Ascending aorta (tissue), 2 donors: ENCODE results near the gene HINT3. TPM values are rescaled to one million over a fixed set of nuclear protein-coding genes. Genes with fewer than 3 reads are reported as not detected.

Source experiments
- DNase-seq, 2 donors: peaks; one replicate each; pipeline ENCODE4 v3.0.0-alpha.2; 2019; ENCODE audit warnings: low spot score in 2 of 2
- H3K27ac ChIP-seq, 2 donors: fragments of 200-600 bp; sonication (generic); one replicate each; pipeline ENCODE4 v1.5.1; 2016 to 2017; ENCODE audit warnings: mild to moderate bottlenecking in 1 of 2
- H3K27me3 ChIP-seq: fragments of 200-600 bp; sonication (generic); one replicate; pipeline ENCODE4 v1.5.1; 2017
- H3K36me3 ChIP-seq, 2 donors: fragments of 200-600 bp; sonication (generic); one replicate each; pipeline ENCODE4 v1.5.1; 2016
- H3K4me1 ChIP-seq, 2 donors: fragments of 200-600 bp; sonication (generic); one replicate each; pipeline ENCODE4 v1.5.1; 2016 to 2017; ENCODE audit warnings: mild to moderate bottlenecking in 1 of 2
- H3K4me3 ChIP-seq, 2 donors: fragments of 200-600 bp; sonication (generic); one replicate each; pipeline ENCODE4 v1.5.1; 2016 to 2017; ENCODE audit warnings: mild to moderate bottlenecking in 1 of 2
- H3K9me3 ChIP-seq, 2 donors: fragments of 200-600 bp; sonication (generic); one replicate each; pipeline ENCODE4 v1.5.1; 2016
- CTCF ChIP-seq, 3 experiments: fragments of 200-600 bp in 2 of 3; fragments of 450-650 bp in 1 of 3; sonication (generic) in 2 of 3; IDR thresholded peaks; one replicate each; pipeline ENCODE4 v1.5.1; 2016 to 2019; ENCODE audit warnings: antibody characterized with exemption in 3 of 3, mild to moderate bottlenecking in 1 of 3, moderate library complexity in 1 of 3
- intact Hi-C: fragments of 100-400 bp; cut with DNase I; formaldehyde crosslinking; loops from one replicate; pipeline ENCODE4 v1.15.1; 2023
- total RNA-seq: library from RNA; depleted of rRNA; stranded (reverse); fragments of >200 nt; gene quantifications from one replicate; pipeline ENCODE4 v1.1.0, GENCODE V29; 2016

The HINT3 gene
- total RNA-seq, 1 donor from 2014 or later, result 5.2 TPM

DNA sequence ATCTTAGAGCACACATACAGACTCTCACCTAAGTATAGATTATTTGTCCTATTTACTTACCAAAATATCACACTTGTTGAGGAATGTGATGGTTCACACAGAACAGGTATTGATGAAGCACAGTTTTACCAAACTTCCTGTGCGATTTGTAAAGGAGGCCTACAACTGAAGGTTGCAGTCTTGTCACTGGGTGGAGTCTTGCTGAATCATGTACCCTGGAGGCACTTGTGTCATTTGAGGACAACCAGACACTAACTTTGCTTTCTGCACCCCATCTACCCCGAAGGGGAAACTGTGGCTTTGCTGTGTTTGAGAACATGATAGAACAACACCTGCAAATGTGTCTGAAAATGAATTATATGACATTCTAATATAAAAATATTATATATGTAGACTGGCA, 32.4 kb upstream of the HINT3 start:
- peaks cover 29 to 69% of the 10 kb centered on the region in 2 donors for H3K36me3 ChIP-seq
- intact Hi-C loops, result no loop called here
- no peak for TF ChIP-seq CTCF (IDR thresholded peaks at IDR 0.05)
- no peak overlapping the region for H3K4me3 ChIP-seq
- no peaks in the 10 kb centered on the region for H3K27me3 ChIP-seq
- no peak for DNase-seq
- peaks cover 0 to 4% of the 10 kb centered on the region in 2 donors for H3K4me1 ChIP-seq
- H3K9me3 ChIP-seq, result no peaks in the 10 kb centered on the region
- H3K27ac ChIP-seq, result no peak overlapping the region

- Histone ChIP-seq H3K4me1 (no peaks in the 10 kb centered on the region), H3K36me3 (peaks cover 29 to 71% of the 10 kb centered on the region in 2 donors), H3K9me3 (no peaks in the 10 kb centered on the region), H3K27me3 (no peaks in the 10 kb centered on the region), H3K4me3 (no peak overlapping the region), H3K27ac (no peak overlapping the region)
- TF ChIP-seq CTCF (IDR thresholded peaks at IDR 0.05), result no peak
- intact Hi-C loops, result no loop called here
- DNase-seq, result no peak
Observed at GRCh38 chr6:125924697-125925358, 31.7 kb upstream of the HINT3 start.

DNA sequence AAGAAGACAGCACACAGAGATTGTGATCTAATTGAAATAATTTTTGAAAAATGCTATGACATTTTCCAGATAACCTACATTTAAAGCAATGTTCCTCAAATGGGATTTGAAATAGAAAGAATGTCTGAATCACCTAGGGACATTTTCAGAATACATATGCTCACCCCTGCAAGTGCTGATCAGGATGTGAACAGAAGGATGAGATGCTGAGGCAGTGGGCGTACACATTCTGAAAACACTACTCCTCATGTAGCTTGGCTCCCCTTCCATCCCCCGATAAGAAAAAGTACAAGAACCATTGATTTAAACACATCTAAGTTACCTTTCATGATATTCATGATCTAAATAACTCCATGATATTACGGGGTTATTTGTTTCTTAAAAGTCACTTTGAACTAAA, 29.9 kb upstream of the HINT3 start:
- no peaks in the 10 kb centered on the region for H3K9me3 ChIP-seq
- H3K27me3 ChIP-seq, result no peaks in the 10 kb centered on the region
- no peak overlapping the region for H3K4me3 ChIP-seq
- no peak for TF ChIP-seq CTCF (IDR thresholded peaks at IDR 0.05)
- no peaks in the 10 kb centered on the region for H3K4me1 ChIP-seq
- H3K36me3 ChIP-seq, result peaks cover 23 to 64% of the 10 kb centered on the region in 2 donors
- intact Hi-C loops, result no loop called here
- H3K27ac ChIP-seq, result no peak overlapping the region
- DNase-seq, result no peak

DNA sequence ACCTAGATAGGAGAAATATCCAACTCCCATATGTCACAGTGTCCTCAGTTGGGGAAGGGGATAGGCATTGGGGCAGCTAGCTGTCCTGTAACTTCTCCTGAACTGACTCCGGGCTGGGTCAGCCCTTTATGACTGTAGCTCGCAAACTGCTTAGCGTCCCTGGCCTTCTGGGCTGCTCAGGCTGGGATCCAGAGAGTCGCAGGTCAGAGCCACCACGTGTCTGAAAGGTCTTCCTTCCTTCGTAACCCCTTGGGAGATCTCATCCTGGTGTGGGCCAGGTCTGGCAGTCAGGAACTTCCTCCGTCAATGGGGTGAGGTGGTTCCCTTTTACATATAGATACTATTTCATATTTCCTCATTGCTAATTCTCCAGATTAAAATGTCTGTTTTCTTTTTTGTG, 28.8 kb upstream of the HINT3 start:
- no peak for TF ChIP-seq CTCF (IDR thresholded peaks at IDR 0.05)
- no peaks in the 10 kb centered on the region for H3K4me1 ChIP-seq
- no peak overlapping the region for H3K27ac ChIP-seq
- H3K27me3 ChIP-seq, result no peaks in the 10 kb centered on the region
- no peaks in the 10 kb centered on the region for H3K9me3 ChIP-seq
- no peak for DNase-seq
- intact Hi-C loops, result no loop called here
- peaks cover 16 to 54% of the 10 kb centered on the region in 2 donors for H3K36me3 ChIP-seq
- no peak overlapping the region for H3K4me3 ChIP-seq

DNA sequence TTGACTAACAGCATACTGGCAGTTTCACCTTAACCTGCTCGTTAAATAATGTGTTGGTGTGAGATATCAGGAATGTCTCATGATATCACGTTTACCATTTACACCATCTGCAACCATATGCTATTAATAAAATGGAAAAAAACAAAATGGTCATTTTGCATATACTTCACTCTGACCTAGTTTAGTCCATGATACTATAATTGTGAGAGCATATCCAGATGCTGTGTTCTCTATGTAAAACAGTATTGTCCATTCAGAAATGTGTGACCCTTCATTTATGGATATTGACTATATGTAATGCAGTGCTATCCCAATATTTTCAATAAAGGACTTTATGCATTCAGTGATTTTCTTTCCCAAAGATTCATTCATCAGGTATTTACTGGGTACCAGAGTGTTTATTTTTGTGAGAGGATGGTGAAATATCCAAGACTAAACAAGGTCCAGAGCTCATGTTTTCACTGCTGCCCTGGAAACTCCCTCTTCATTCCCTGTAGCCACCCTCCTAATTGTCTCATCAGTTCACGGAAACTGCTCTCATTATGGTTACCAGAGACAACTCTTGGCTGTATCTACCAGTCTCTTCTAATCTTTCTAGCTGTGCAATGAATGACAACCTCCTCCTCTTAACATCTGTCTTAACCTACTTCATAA, 25.7 kb upstream of the HINT3 start:
- DNase-seq, result no peak
- H3K36me3 ChIP-seq, result peaks cover 7 to 25% of the 10 kb centered on the region in 2 donors
- H3K4me3 ChIP-seq, result no peak overlapping the region
- no peaks in the 10 kb centered on the region for H3K27me3 ChIP-seq
- TF ChIP-seq CTCF (IDR thresholded peaks at IDR 0.05), result no peak
- intact Hi-C loops, result no loop called here
- no peak overlapping the region for H3K27ac ChIP-seq
- H3K4me1 ChIP-seq, result no peaks in the 10 kb centered on the region
- H3K9me3 ChIP-seq, result no peaks in the 10 kb centered on the region
